ENCODE measurements around the gene SLC22A23.

DNA sequence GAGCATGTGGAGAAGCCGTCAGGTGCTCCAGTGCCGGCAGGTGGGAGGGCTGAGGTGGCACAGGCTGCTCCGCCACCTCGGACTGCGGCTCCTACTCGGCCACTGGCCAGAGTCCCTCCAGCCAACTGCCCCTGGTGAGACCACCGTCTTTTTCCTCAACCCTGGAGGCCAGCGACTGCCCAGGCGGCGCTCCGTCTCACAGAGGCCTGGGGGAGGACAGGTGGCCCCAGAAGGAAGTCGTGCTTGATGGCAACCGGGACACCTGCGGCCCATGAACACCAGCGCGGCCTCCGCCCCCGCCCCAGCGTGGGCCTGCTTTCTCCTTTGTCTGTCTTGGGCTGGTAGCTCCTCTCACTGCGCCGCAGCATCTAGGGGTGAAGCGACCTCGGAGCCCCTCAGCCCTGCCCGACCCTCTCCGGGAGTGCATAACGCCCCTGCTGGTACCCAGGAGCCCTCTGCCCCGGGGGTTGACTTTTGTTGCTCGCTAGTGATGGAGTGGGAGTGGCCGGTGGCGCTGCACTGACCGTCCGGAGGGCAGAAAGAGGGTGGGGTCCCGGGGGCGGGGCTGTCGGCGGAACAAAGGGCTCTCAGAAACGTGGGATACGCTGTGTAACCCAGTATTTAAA, 228.7 kb downstream of the SLC22A23 start:
- TF ChIP-seq, protein P1, sequence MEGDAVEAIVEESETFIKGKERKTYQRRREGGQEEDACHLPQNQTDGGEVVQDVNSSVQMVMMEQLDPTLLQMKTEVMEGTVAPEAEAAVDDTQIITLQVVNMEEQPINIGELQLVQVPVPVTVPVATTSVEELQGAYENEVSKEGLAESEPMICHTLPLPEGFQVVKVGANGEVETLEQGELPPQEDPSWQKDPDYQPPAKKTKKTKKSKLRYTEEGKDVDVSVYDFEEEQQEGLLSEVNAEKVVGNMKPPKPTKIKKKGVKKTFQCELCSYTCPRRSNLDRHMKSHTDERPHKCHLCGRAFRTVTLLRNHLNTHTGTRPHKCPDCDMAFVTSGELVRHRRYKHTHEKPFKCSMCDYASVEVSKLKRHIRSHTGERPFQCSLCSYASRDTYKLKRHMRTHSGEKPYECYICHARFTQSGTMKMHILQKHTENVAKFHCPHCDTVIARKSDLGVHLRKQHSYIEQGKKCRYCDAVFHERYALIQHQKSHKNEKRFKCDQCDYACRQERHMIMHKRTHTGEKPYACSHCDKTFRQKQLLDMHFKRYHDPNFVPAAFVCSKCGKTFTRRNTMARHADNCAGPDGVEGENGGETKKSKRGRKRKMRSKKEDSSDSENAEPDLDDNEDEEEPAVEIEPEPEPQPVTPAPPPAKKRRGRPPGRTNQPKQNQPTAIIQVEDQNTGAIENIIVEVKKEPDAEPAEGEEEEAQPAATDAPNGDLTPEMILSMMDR (IDR thresholded peaks at IDR 0.05; ENCODE audit: low read depth, low read length, poor library complexity, severe bottlenecking): no peak
- TF ChIP-seq EZH2phosphoT487 (IDR thresholded peaks at IDR 0.05; ENCODE audit: borderline replicate concordance, low read length): no peak

Data from DOHH2 (cell line).